Keratinocyte (primary cell): ENCODE measurements around the gene SMTN. TPM values are rescaled to one million over a fixed set of nuclear protein-coding genes. Genes with fewer than 3 reads are reported as not detected.

Experiments used
- DNase-seq: peaks from one replicate; pipeline ENCODE4 v3.0.0-alpha.2; 2011; ENCODE audit warnings: low read depth, missing footprints, low spot score
- FAIRE-seq: peaks from 2 replicates; lab custom pipeline; 2011; peaks lifted over from hg19 to GRCh38; lab: Jason Lieb, UNC
- H2AFZ ChIP-seq: 2 replicates; pipeline ENCODE4 v1.6.0; 2012; ENCODE audit warnings: low read length, control low read depth, inconsistent platforms; ENCODE audit not compliant: control insufficient read depth
- H3K27ac ChIP-seq: 2 replicates; pipeline ENCODE4 v1.5.1; 2011; ENCODE audit warnings: low read length; ENCODE audit not compliant: control insufficient read depth, insufficient read depth
- H3K27me3 ChIP-seq: 3 replicates; pipeline ENCODE4 v1.6.0; 2011; ENCODE audit warnings: low read length; ENCODE audit not compliant: control insufficient read depth, insufficient read depth; ENCODE audit errors: extremely low read depth
- H3K36me3 ChIP-seq, 2 experiments: 2 replicates in 1 of 2; 3 replicates in 1 of 2; pipeline ENCODE4 v1.5.1; 2011; ENCODE audit warnings: low read length in 2 of 2, mild to moderate bottlenecking in 1 of 2; ENCODE audit not compliant: control insufficient read depth in 2 of 2, insufficient read depth in 2 of 2; ENCODE audit errors: extremely low read depth in 1 of 2
- H3K4me1 ChIP-seq: 3 replicates; pipeline ENCODE4 v1.5.1; 2011; ENCODE audit warnings: low read length; ENCODE audit not compliant: control insufficient read depth, insufficient read depth; ENCODE audit errors: extremely low read depth
- H3K4me2 ChIP-seq: 3 replicates; pipeline ENCODE4 v1.6.0; 2011; ENCODE audit warnings: low read depth, low read length; ENCODE audit not compliant: control insufficient read depth, insufficient read depth; ENCODE audit errors: extremely low read depth
- H3K4me3 ChIP-seq, 3 experiments: fragments of 200-600 bp in 1 of 3; sonication (generic) in 1 of 3; 2 replicates in 2 of 3; 3 replicates in 1 of 3; pipeline ENCODE4 v1.5.1; 2011 to 2016; ENCODE audit warnings: low read length in 3 of 3, mild to moderate bottlenecking in 3 of 3, control low read depth in 2 of 3, inconsistent platforms in 1 of 3, low read depth in 1 of 3, mixed read lengths in 1 of 3, mixed run types in 1 of 3, moderate library complexity in 1 of 3; ENCODE audit not compliant: control insufficient read depth in 2 of 3, insufficient read depth in 2 of 3; ENCODE audit errors: extremely low read depth in 1 of 3
- H3K79me2 ChIP-seq: 2 replicates; pipeline ENCODE4 v1.6.0; 2012; ENCODE audit warnings: low read length; ENCODE audit not compliant: control insufficient read depth, insufficient read depth
- H3K9ac ChIP-seq: 3 replicates; pipeline ENCODE4 v1.6.0; 2011; ENCODE audit warnings: low read length; ENCODE audit not compliant: control insufficient read depth, insufficient read depth; ENCODE audit errors: extremely low read depth
- H3K9me1 ChIP-seq: 3 replicates; pipeline ENCODE4 v1.6.0; 2011; ENCODE audit warnings: low read length; ENCODE audit not compliant: control insufficient read depth, insufficient read depth; ENCODE audit errors: extremely low read depth
- H3K9me3 ChIP-seq: 2 replicates; pipeline ENCODE4 v1.5.1; 2012; ENCODE audit warnings: low read depth, low read length; ENCODE audit not compliant: control insufficient read depth
- H4K20me1 ChIP-seq: 3 replicates; pipeline ENCODE4 v1.6.0; 2011; ENCODE audit warnings: low read length; ENCODE audit not compliant: control insufficient read depth, insufficient read depth; ENCODE audit errors: extremely low read depth
- CTCF ChIP-seq, 3 experiments: IDR thresholded peaks in 1 of 3; conservative IDR thresholded peaks in 1 of 3; optimal IDR thresholded peaks in 1 of 3; 2 replicates in 2 of 3; 3 replicates in 1 of 3; pipeline versions ENCODE3 to v1.5.1; 2011; ENCODE audit warnings: low read length in 3 of 3, mild to moderate bottlenecking in 3 of 3, moderate library complexity in 2 of 3, control low read depth in 1 of 3, inconsistent platforms in 1 of 3; ENCODE audit not compliant: insufficient read depth in 2 of 3; ENCODE audit errors: extremely low read depth in 1 of 3
- EZH2 ChIP-seq: IDR thresholded peaks from one replicate; pipeline ENCODE4 v1.6.1; 2012; ENCODE audit warnings: inconsistent platforms, mild to moderate bottlenecking, low read length, moderate library complexity
- dilution Hi-C: fragments of 300-500 bp; cut with MboI; formaldehyde crosslinking; loops from one replicate; pipeline ENCODE4 v1.7.0; 2020; ENCODE audit warnings: low sequenced_read_pairs; ENCODE audit not compliant: extremely low pct_ligation_motif_present
- polyA plus RNA-seq, 5 experiments: library from polyadenylated mRNA; depleted of rRNA in 3 of 5; stranded (reverse) in 3 of 5; stranded (forward) in 1 of 5; unstranded in 1 of 5; fragments of >200 nt; gene quantifications; 1 replicate in 1 of 5; 2 replicates in 3 of 5; 3 replicates in 1 of 5; pipeline versions ENCODE4 v1.2.1 to v1.2.3, GENCODE V29; 2011 to 2012; ENCODE audit warnings: missing spikeins in 2 of 5, low read depth in 1 of 5, low replicate concordance in 1 of 5

The SMTN gene
- polyA plus RNA-seq, 1 donor (not counting 4 experiments of a cell fraction or from before 2014, with no cell fraction given), result 61.2 TPM

- DNase-seq (no peak), FAIRE-seq (no peak)
- Histone ChIP-seq H3K9ac (no peak overlapping the region), H2AFZ (no peak overlapping the region), H3K9me1 (no peaks in the 10 kb centered on the region), H3K4me3 (no peak overlapping the region), H3K4me1 (peaks cover 10% of the 10 kb centered on the region), H4K20me1 (peaks cover 16% of the 10 kb centered on the region), H3K9me3 (no peaks in the 10 kb centered on the region), H3K27me3 (no peaks in the 10 kb centered on the region), H3K36me3 (peaks cover 23 to 34% of the 10 kb centered on the region in 2 experiments), H3K79me2 (no peaks in the 10 kb centered on the region), H3K4me2 (no peak overlapping the region), H3K27ac (no peak overlapping the region)
- dilution Hi-C loops, result no loop called here
- TF ChIP-seq CTCF (optimal IDR thresholded peaks at IDR 0.05 in 1 of 3, IDR thresholded peaks at IDR 0.05 in 1 of 3, conservative IDR thresholded peaks at IDR 0.05 in 1 of 3; ENCODE audit: extremely low read depth in 1 of 3, insufficient read depth in 2 of 3, low read length in 3 of 3) (peak in 2 of 3 experiments; percentile 12 to 15), EZH2 (no peak)
Measured at GRCh38 chr22:31104869-31105268, 23.8 kb downstream of the SMTN start.

- Histone ChIP-seq H3K27me3 (no peaks in the 10 kb centered on the region), H3K4me1 (peaks cover 10% of the 10 kb centered on the region), H3K36me3 (peaks cover 23 to 31% of the 10 kb centered on the region in 2 experiments), H2AFZ (no peak overlapping the region), H3K9me3 (no peaks in the 10 kb centered on the region), H4K20me1 (peaks cover 16% of the 10 kb centered on the region), H3K9ac (no peak overlapping the region), H3K9me1 (no peaks in the 10 kb centered on the region), H3K27ac (no peak overlapping the region), H3K79me2 (no peaks in the 10 kb centered on the region), H3K4me2 (no peak overlapping the region), H3K4me3 (no peak overlapping the region)
- TF ChIP-seq EZH2 (no peak), CTCF (optimal IDR thresholded peaks at IDR 0.05 in 1 of 3, IDR thresholded peaks at IDR 0.05 in 1 of 3, conservative IDR thresholded peaks at IDR 0.05 in 1 of 3; ENCODE audit: extremely low read depth in 1 of 3, insufficient read depth in 2 of 3, low read length in 3 of 3) (no peak)
- dilution Hi-C loops, result no loop called here
- FAIRE-seq (no peak), DNase-seq (no peak)
Measured at GRCh38 chr22:31105282-31105929, 24.3 kb downstream of the SMTN start.
